NCI-H345 treated with DMSO at 0.1 percent for 48 hours (cell line): ENCODE measurements around the gene FNIP2.
"Not testable (repeated sequence)": the region's sequence is repeated elsewhere in the genome, so short reads cannot be mapped to it uniquely, and the experiment has no call there.

Source experiments
- DNase-seq: peaks from one replicate; lab custom pipeline; 2025; ENCODE audit not compliant: unreplicated experiment; lab: John Stamatoyannopoulos, UW

The FNIP2 gene

GRCh38 chr4:158903472-158904043 lies 134.7 kb downstream of the FNIP2 start:
- no peak for DNase-seq

GRCh38 chr4:158904815-158905214 lies 136.0 kb downstream of the FNIP2 start:
- no peak for DNase-seq

- no peak for DNase-seq
Observed at GRCh38 chr4:158906073-158906472, 137.2 kb downstream of the FNIP2 start.

GRCh38 chr4:158912390-158912789 lies 143.6 kb downstream of the FNIP2 start:
- DNase-seq: no peak

- DNase-seq: no peak
Observed at GRCh38 chr4:158912806-158913205, 144.0 kb downstream of the FNIP2 start.

GRCh38 chr4:158913766-158914165 lies 144.9 kb downstream of the FNIP2 start:
- no peak for DNase-seq

- DNase-seq: no peak
Observed at GRCh38 chr4:158914218-158914617, 145.4 kb downstream of the FNIP2 start.

- no peak for DNase-seq
Observed at GRCh38 chr4:158915683-158916241, 146.9 kb downstream of the FNIP2 start.

GRCh38 chr4:158920452-158920996 lies 151.7 kb downstream of the FNIP2 start:
- not testable (repeated sequence) for DNase-seq

GRCh38 chr4:158927774-158928173 lies 158.9 kb downstream of the FNIP2 start:
- DNase-seq: not testable (repeated sequence)

GRCh38 chr4:158929939-158930638 lies 161.3 kb downstream of the FNIP2 start:
- DNase-seq: no peak

GRCh38 chr4:158930639-158930972 lies 161.8 kb downstream of the FNIP2 start:
- DNase-seq: no peak

GRCh38 chr4:158933236-158933635 lies 164.4 kb downstream of the FNIP2 start:
- no peak for DNase-seq

- DNase-seq: no peak
Observed at GRCh38 chr4:158934996-158935669, 166.3 kb downstream of the FNIP2 start.

GRCh38 chr4:158936238-158936637 lies 167.4 kb downstream of the FNIP2 start:
- DNase-seq: no peak

GRCh38 chr4:158938220-158939044 lies 169.6 kb downstream of the FNIP2 start:
- DNase-seq: no peak

- DNase-seq: no peak
Observed at GRCh38 chr4:158940271-158940670, 171.4 kb downstream of the FNIP2 start.

GRCh38 chr4:158941321-158941720 lies 172.5 kb downstream of the FNIP2 start:
- DNase-seq: no peak

GRCh38 chr4:158941895-158942294 lies 173.1 kb downstream of the FNIP2 start:
- no peak for DNase-seq

- DNase-seq: no peak
Observed at GRCh38 chr4:158945529-158946108, 176.8 kb downstream of the FNIP2 start.

- no peak for DNase-seq
Observed at GRCh38 chr4:158946825-158947224, 178.0 kb downstream of the FNIP2 start.
